HG02981 (cell line): ENCODE measurements around the gene CD2BP2.
"Not testable (repeated sequence)": the region's sequence is repeated elsewhere in the genome, so short reads cannot be mapped to it uniquely, and the experiment has no call there.

Source experiments
- ATAC-seq: cut with Tn5 transposase; IDR thresholded peaks from one replicate; pipeline ENCODE4 v1.9.1; 2021; ENCODE audit warnings: mild to moderate bottlenecking, moderate library complexity; ENCODE audit not compliant: unreplicated experiment

Gene CD2BP2

GRCh38 chr16:30343491-30343820, 11.7 kb downstream of the CD2BP2 start:
- not testable (repeated sequence) for ATAC-seq

- no peak for ATAC-seq
Measured at GRCh38 chr16:30342751-30343490, 12.2 kb downstream of the CD2BP2 start.

GRCh38 chr16:30341971-30342370, 13.1 kb downstream of the CD2BP2 start:
- ATAC-seq: not testable (repeated sequence)

- no peak for ATAC-seq
Measured at GRCh38 chr16:30340621-30341020, 14.5 kb downstream of the CD2BP2 start.

- not testable (repeated sequence) for ATAC-seq
Measured at GRCh38 chr16:30338715-30339114, 16.4 kb downstream of the CD2BP2 start.

GRCh38 chr16:30337964-30338357, 17.1 kb downstream of the CD2BP2 start:
- ATAC-seq: not testable (repeated sequence)

- ATAC-seq: peak; percentile 22
Measured at GRCh38 chr16:30335598-30336474, 19.3 kb downstream of the CD2BP2 start.

- peak; percentile 66 for ATAC-seq
Measured at GRCh38 chr16:30335028-30335597, 20.0 kb downstream of the CD2BP2 start.

- ATAC-seq: peak; percentile 87
Measured at GRCh38 chr16:30334473-30334989, 20.6 kb downstream of the CD2BP2 start.

GRCh38 chr16:30324220-30324619, 30.9 kb downstream of the CD2BP2 start:
- ATAC-seq: not testable (repeated sequence)

GRCh38 chr16:30318647-30319046, 36.5 kb downstream of the CD2BP2 start:
- not testable (repeated sequence) for ATAC-seq

GRCh38 chr16:30310937-30311336, 44.2 kb downstream of the CD2BP2 start:
- ATAC-seq: not testable (repeated sequence)

GRCh38 chr16:30309255-30309654, 45.9 kb downstream of the CD2BP2 start:
- not testable (repeated sequence) for ATAC-seq
